Measurements from ENCODE around the gene LTK. TPM values are rescaled to one million over a fixed set of nuclear protein-coding genes. Genes with fewer than 3 reads are reported as not detected.
A peak's percentile ranks its signal among the peaks of the same experiment; 100 is the strongest.

Gene LTK
- total RNA-seq, 1 donor, result not detected

GRCh38 chr15:41505776-41506175 is 7.9 kb downstream of the LTK start:
- Histone ChIP-seq H3K4me1 (ENCODE audit: insufficient read depth, low read length) (no peaks in the 10 kb centered on the region), H3K36me3 (ENCODE audit: insufficient read depth, low read length) (no peaks in the 10 kb centered on the region), H2AFZ (ENCODE audit: low read length) (no peak overlapping the region), H3K4me3 (ENCODE audit: insufficient read depth, low read length) (no peak overlapping the region), H3K79me2 (ENCODE audit: insufficient read depth, low read length) (no peaks in the 10 kb centered on the region), H3K4me2 (ENCODE audit: insufficient read depth, low read length) (no peak overlapping the region), H3K27me3 (ENCODE audit: insufficient read depth, low read length) (peaks cover 56% of the 10 kb centered on the region), H3K9me3 (ENCODE audit: low read depth, low read length) (no peaks in the 10 kb centered on the region), H4K20me1 (ENCODE audit: insufficient read depth, low read length) (no peaks in the 10 kb centered on the region), H3K27ac (ENCODE audit: low read depth, low read length) (no peak overlapping the region)
- TF ChIP-seq CTCF (IDR thresholded peaks at IDR 0.05; ENCODE audit: extremely low read depth, low read depth, low read length), result no peak
- peak; percentile 74 for DNase-seq (ENCODE audit: insufficient read length, low spot score, missing footprints)

- TF ChIP-seq CTCF (IDR thresholded peaks at IDR 0.05; ENCODE audit: extremely low read depth, low read depth, low read length), result no peak
- no peak overlapping the region for H3K4me3 ChIP-seq (ENCODE audit: insufficient read depth, low read length)
These were observed 8.7 kb downstream of the LTK start for GRCh38 chr15:41504751-41505492.

GRCh38 chr15:41503669-41504010 is 10.0 kb downstream of the LTK start:
- peaks cover 54% of the 10 kb centered on the region for H3K27me3 ChIP-seq (ENCODE audit: insufficient read depth, low read length)
- H3K9me3 ChIP-seq (ENCODE audit: low read depth, low read length), result no peaks in the 10 kb centered on the region
- H3K4me3 ChIP-seq (ENCODE audit: insufficient read depth, low read length), result no peak overlapping the region
- no peak overlapping the region for H3K4me2 ChIP-seq (ENCODE audit: insufficient read depth, low read length)
- H3K4me1 ChIP-seq (ENCODE audit: insufficient read depth, low read length), result no peaks in the 10 kb centered on the region
- no peaks in the 10 kb centered on the region for H3K79me2 ChIP-seq (ENCODE audit: insufficient read depth, low read length)
- no peak overlapping the region for H3K27ac ChIP-seq (ENCODE audit: low read depth, low read length)
- H4K20me1 ChIP-seq (ENCODE audit: insufficient read depth, low read length), result no peaks in the 10 kb centered on the region
- peak; percentile 80 for DNase-seq (ENCODE audit: insufficient read length, low spot score, missing footprints)
- TF ChIP-seq CTCF (IDR thresholded peaks at IDR 0.05; ENCODE audit: extremely low read depth, low read depth, low read length), result no peak
- H2AFZ ChIP-seq (ENCODE audit: low read length), result no peak overlapping the region
- H3K36me3 ChIP-seq (ENCODE audit: insufficient read depth, low read length), result no peaks in the 10 kb centered on the region

More at GRCh38 chr15:41504751-41505492, 8.7 kb downstream of the LTK start:
- H3K9me3 ChIP-seq (ENCODE audit: low read depth, low read length), result no peaks in the 10 kb centered on the region
- no peak overlapping the region for H2AFZ ChIP-seq (ENCODE audit: low read length)
- H3K27me3 ChIP-seq (ENCODE audit: insufficient read depth, low read length), result peaks cover 52% of the 10 kb centered on the region
- H3K27ac ChIP-seq (ENCODE audit: low read depth, low read length), result no peak overlapping the region
- peak; percentile 82 for DNase-seq (ENCODE audit: insufficient read length, low spot score, missing footprints)
- H4K20me1 ChIP-seq (ENCODE audit: insufficient read depth, low read length), result no peaks in the 10 kb centered on the region
- no peak overlapping the region for H3K4me2 ChIP-seq (ENCODE audit: insufficient read depth, low read length)
- no peaks in the 10 kb centered on the region for H3K4me1 ChIP-seq (ENCODE audit: insufficient read depth, low read length)
- no peaks in the 10 kb centered on the region for H3K36me3 ChIP-seq (ENCODE audit: insufficient read depth, low read length)
- no peaks in the 10 kb centered on the region for H3K79me2 ChIP-seq (ENCODE audit: insufficient read depth, low read length)

GRCh38 chr15:41502795-41503668 is 10.6 kb downstream of the LTK start:
- H3K27me3 ChIP-seq (ENCODE audit: insufficient read depth, low read length), result peaks cover 59% of the 10 kb centered on the region
- peak; percentile 68 for DNase-seq (ENCODE audit: insufficient read length, low spot score, missing footprints)
- H3K79me2 ChIP-seq (ENCODE audit: insufficient read depth, low read length), result no peaks in the 10 kb centered on the region
- H3K36me3 ChIP-seq (ENCODE audit: insufficient read depth, low read length), result no peaks in the 10 kb centered on the region
- H3K9me3 ChIP-seq (ENCODE audit: low read depth, low read length), result no peaks in the 10 kb centered on the region
- no peak for TF ChIP-seq CTCF (IDR thresholded peaks at IDR 0.05; ENCODE audit: extremely low read depth, low read depth, low read length)
- H3K4me3 ChIP-seq (ENCODE audit: insufficient read depth, low read length), result no peak overlapping the region
- no peaks in the 10 kb centered on the region for H4K20me1 ChIP-seq (ENCODE audit: insufficient read depth, low read length)
- no peak overlapping the region for H2AFZ ChIP-seq (ENCODE audit: low read length)
- H3K4me1 ChIP-seq (ENCODE audit: insufficient read depth, low read length), result no peaks in the 10 kb centered on the region
- H3K4me2 ChIP-seq (ENCODE audit: insufficient read depth, low read length), result no peak overlapping the region
- no peak overlapping the region for H3K27ac ChIP-seq (ENCODE audit: low read depth, low read length)

All from osteoblast (primary cell).